GOT3 (cell line): ENCODE data around the gene HSPA5.

ENCODE experiments used
- DNase-seq: peaks from one replicate; lab custom pipeline; 2025; ENCODE audit warnings: mixed read lengths; lab: John Stamatoyannopoulos, UW

The HSPA5 gene

DNA sequence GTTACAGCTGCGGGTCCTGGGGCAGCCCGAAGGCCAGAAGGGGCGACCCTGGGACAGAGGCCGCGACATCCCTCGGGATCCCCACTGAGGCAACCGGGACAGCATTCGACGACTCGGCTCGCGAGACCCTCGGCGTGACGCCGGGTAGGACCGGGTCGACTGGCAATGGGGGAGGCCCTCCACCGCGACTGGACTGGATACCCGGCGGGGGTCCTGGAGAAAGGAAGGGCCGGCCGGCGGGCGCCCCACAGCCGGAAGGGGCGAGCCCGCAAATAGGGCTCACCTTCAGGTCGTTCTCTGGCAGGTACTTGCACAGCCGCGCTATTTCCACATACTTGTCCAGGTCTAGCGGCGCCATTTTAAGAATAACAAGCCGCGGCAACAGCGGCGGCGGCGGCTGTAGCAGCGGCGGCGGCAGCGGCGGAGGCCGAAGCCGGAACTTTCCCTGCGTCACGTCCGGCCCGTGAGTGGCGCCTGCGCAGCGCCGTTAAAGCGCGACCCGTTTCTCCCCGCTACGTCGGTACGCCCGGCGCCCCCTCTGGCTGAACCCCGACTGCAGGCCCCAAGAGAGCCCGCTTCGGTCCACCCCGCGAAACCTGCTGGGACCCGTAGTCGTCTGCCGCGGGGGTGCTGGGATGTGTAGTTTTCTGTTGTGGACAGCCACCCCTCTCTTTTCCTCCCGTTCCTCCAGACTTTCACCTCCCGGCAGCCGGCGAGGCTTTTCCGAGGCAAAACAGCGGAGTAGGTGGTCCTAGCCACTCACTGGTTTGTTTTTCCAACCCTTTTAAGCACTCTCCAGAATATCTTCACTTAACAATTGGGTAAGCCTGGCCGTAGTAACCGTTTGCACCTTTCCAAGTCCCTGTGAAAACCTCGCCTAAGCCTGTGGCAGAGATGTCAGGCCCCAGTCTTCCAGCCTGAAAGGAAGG, 51.5 kb downstream of the HSPA5 start, which contains the start of gene PPP6C:
PPP6C (minus strand) TSS at position 443 of the 929 bp plus-strand sequence; CDS start at position 358, 85 bp downstream.
- peak; percentile 56 for DNase-seq

GRCh38 chr9:125189011-125189360, 52.2 kb downstream of the HSPA5 start:
- DNase-seq, result no peak
